HCT116 (cell line): ENCODE results near the gene DCAF8L2.

ENCODE experiments used
- CTCF ChIP-seq, 3 experiments: fragments of 200-600 bp in 1 of 3; sonication (generic) in 1 of 3; IDR thresholded peaks in 2 of 3; conservative IDR thresholded peaks in 1 of 3; 2 replicates each; pipeline ENCODE4 v1.5.1; 2012 to 2017; ENCODE audit warnings: low read depth in 2 of 3, low read length in 2 of 3, antibody characterized with exemption in 1 of 3, borderline replicate concordance in 1 of 3, control low read depth in 1 of 3, mild to moderate bottlenecking in 1 of 3, mixed read lengths in 1 of 3, mixed run types in 1 of 3, moderate library complexity in 1 of 3; ENCODE audit not compliant: insufficient read depth in 1 of 3
- EZH2 ChIP-seq: fragments of 200-600 bp; sonication (generic); IDR thresholded peaks from 2 replicates; pipeline ENCODE4 v1.6.1; 2017; ENCODE audit warnings: antibody characterized with exemption, mixed run types
- POLR2AphosphoS5 ChIP-seq: IDR thresholded peaks from 2 replicates; pipeline ENCODE4 v1.6.1; 2011; ENCODE audit warnings: mild to moderate bottlenecking, low read depth, low read length, moderate library complexity

GRCh38 chrX:27746516-27746915 is 156.4 kb downstream of the DCAF8L2 start:
- TF ChIP-seq EZH2 (no peak), CTCF (IDR thresholded peaks at IDR 0.05 in 2 of 3, conservative IDR thresholded peaks at IDR 0.05 in 1 of 3; ENCODE audit: borderline replicate concordance in 1 of 3, insufficient read depth in 1 of 3, low read depth in 2 of 3, low read length in 2 of 3) (no peak), POLR2AphosphoS5 (no peak)
